ENCODE data around the gene HEBP2.

- no peak for TF ChIP-seq CTCF (conservative IDR thresholded peaks at IDR 0.05; ENCODE audit: low read depth in 2 of 2)
- TF ChIP-seq ZNF114 (CRISPR knock-in tag; IDR thresholded peaks at IDR 0.05): no peak
- no peak for TF ChIP-seq POLR2AphosphoS5 (IDR thresholded peaks at IDR 0.05; ENCODE audit: low read depth)
- TF ChIP-seq EZH2 (IDR thresholded peaks at IDR 0.05; ENCODE audit: low read depth, unreplicated experiment): no peak
- TF ChIP-seq JUNB (IDR thresholded peaks at IDR 0.05; ENCODE audit: unreplicated experiment): no peak
- no peak for TF ChIP-seq CREB1 (CRISPR knock-in tag; IDR thresholded peaks at IDR 0.05; ENCODE audit: low read depth)
Observed at GRCh38 chr6:138377844-138378243, 26.2 kb upstream of the HEBP2 start, which contains the start of gene SMIM28.
